Hematopoietic multipotent progenitor cell treated with erythropoietin and hydrocortisone succinate and interleukin-3 and kit ligand, for 17 days (in vitro differentiated cells): ENCODE results near the gene MARCHF4.

Source experiments
- DNase-seq: peaks from one replicate; pipeline ENCODE4 v3.0.0-alpha.2; 2015; ENCODE audit warnings: low spot score

The MARCHF4 gene

DNA sequence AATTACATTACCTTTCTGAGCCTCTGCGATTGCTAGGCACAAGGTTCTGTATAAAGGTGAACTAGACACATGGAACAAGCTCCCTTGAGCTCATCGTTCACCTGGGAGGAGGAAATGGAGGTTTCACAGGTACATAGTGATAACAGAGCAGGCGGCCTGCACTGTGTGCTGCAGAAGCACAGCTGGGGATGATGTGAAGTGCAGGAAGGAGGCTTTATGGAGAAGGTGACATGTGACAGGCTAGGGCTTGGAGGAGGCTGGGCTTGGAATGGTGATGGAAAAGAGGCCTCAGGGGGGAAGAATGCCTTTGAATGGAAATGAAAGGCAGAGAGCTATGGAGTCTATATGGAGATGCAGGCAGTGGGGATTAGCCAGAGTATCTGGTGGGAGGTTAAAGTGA is 22.9 kb downstream of the MARCHF4 start:
- no peak for DNase-seq

- DNase-seq, result no peak
Observed at GRCh38 chr2:216348756-216349308, 23.5 kb downstream of the MARCHF4 start.

DNA sequence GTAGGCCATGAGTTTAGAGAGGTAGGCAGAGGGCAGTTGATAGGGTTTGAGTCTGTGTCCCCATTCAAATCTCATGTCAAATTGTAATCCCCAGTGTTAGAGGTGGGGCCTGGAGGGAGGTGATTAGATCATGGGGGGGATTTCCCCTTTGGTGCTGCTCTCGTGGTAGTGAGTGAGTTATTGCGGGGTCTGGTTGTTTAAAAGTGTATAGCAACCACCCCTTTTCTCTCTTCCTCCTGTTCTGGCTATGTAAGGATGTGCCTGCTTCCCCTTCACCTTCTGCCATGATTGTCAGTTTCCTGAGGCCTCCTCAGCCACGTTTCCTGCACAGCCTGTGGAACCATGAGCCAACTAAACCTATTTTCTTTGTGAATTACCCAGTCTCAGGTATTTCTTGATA is 25.5 kb downstream of the MARCHF4 start:
- DNase-seq, result no peak

GRCh38 chr2:216345846-216346245 is 26.4 kb downstream of the MARCHF4 start:
- no peak for DNase-seq

GRCh38 chr2:216344950-216345300 is 27.4 kb downstream of the MARCHF4 start:
- DNase-seq, result no peak

GRCh38 chr2:216344206-216344949 is 27.9 kb downstream of the MARCHF4 start:
- DNase-seq, result no peak

GRCh38 chr2:216343221-216343980 is 28.9 kb downstream of the MARCHF4 start:
- no peak for DNase-seq

GRCh38 chr2:216341121-216341520 is 31.2 kb downstream of the MARCHF4 start:
- no peak for DNase-seq

DNA sequence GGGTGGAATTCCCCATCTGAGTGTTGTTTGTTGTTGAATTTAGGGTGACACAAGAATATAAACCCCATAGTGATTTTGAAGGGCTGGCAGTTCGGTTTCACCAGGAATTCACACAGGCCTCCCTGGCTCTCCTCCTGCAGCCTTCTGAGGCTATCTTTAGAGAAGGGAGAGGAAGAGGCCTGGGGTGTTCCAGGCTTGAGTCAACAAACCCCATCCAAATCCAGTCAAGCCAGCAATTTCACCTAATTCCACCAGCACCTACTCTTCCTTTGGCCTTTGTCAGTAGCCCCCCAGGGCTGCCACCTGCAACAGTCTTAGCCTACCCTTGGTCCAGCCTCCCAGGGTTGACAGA is 32.0 kb downstream of the MARCHF4 start:
- no peak for DNase-seq

DNA sequence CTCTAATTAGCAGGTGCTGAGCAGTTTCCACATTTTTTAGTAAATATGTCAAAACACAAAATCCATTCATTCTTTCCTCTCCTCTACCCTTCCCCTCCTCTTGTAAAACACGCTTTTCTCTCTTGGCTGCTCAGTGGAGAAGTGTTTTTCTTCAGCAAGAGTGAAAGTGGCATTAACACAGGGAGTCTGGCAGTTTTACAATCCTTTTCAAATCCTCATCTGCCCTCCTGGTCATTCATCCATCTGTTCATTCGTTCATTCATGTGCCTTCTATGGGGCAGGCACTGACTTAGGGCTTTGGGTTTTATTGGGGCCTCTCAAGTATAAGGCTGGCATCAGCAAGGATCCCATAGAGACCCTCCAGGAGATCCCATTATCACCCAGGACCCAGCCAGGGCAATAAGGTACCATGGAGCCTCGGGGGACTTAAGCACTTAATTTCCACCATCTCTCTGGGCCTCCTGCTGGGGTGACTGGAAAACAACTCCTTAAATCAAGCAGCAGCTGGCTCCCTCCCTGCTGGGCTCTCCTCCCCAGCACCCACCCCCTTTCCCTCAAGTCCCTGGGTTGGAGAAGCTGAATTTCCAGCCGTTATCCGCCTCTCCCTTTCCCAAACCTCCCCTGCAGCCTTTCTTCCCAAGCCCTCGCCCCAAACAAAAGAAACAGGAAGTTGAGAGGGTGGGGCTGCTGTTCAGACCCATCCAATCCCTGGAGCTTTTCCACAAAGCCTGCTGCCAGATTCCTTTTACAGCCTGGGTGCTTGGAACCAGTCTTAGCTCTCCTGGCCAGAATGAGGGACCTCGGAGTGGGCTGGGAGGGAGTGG is 32.6 kb downstream of the MARCHF4 start:
- no peak for DNase-seq

DNA sequence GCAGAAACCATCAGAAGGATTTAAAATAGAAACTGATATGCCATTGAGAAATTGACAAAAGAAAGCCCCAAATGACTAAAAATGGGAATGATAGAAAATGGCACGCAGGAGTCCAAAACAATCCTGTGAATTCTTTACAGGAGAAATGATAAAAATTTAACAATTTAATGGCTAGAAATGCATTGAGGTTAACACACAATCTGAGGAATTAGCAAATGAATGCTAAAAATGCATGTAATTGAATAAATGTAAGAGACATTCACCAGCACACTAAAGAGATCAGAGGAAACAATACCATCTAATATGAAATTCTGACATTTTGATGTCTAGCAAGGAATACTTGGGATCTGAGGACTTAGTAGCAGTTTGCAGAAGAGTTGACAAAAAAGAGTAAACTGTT is 37.0 kb downstream of the MARCHF4 start:
- no peak for DNase-seq

DNA sequence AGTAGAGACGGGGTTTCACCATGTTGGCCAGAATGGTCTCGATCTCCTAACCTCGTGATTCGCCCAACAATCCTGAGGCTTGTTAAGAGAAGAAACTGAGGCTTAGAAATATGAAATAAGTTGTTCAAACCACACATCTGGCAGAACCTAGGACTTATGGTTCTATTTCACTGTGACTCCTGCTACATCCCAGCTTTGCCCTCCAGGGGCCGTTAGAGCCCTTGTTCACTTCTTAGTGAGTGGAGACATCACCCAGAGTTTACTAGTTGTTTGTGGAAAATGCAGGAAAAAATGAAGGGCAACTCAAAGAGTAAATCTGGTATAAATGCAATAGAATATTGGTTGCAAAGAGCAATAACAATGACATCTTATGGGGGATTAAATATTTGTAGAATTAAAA is 43.9 kb downstream of the MARCHF4 start:
- no peak for DNase-seq

DNA sequence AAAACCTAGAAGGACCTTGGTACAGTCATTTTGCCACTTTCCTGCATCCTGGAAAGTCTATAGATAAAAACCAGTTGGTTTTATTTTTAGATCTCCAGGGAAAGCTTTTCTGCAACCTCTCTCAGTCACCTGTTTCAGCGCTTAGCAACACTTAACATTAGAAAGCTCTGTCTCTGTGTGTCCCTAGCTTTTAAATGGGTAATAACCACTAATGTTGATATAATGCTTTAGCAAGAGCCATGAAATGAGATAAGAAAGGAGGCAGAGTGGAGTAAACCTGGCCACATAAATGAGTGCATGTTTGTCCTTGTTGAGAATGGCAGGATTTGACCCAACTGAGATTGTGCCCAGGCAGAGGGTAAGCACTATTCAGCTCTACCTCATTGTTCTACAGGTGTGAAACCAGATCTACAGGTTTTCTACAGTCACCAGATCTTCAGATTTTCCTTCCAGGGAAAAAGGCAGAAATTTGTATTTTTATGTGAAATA is 44.8 kb downstream of the MARCHF4 start:
- DNase-seq, result no peak
